Lung (tissue), 12 donors: ENCODE results near the gene NUBP2. TPM values are rescaled to one million over a fixed set of nuclear protein-coding genes. Genes with fewer than 3 reads are reported as not detected.

Experiments used
- ATAC-seq: fragments of 200-7000 bp; cut with Tn5 transposase; one replicate; pipeline ENCODE4 v1.9.1; 2020; ENCODE audit warnings: moderate number of reproducible peaks; ENCODE audit not compliant: insufficient read depth, low FRiP score
- DNase-seq, 3 donors: peaks; one replicate each; pipeline ENCODE4 v3.0.0-alpha.2; 2013 to 2017
- H3K27ac ChIP-seq, 2 donors: one replicate each; pipeline ENCODE4 v1.5.1; 2013; ENCODE audit warnings: mild to moderate bottlenecking in 2 of 2, moderate library complexity in 2 of 2, control low read depth in 1 of 2, inconsistent platforms in 1 of 2, low read depth in 1 of 2, low read length in 1 of 2
- H3K27me3 ChIP-seq, 3 donors: one replicate each; pipeline ENCODE4 v1.5.1; 2013; ENCODE audit warnings: low read length in 2 of 3; ENCODE audit not compliant: control insufficient read depth in 3 of 3, insufficient read depth in 3 of 3
- H3K36me3 ChIP-seq, 4 donors: one replicate each; pipeline ENCODE4 v1.5.1; 2013; ENCODE audit warnings: low read length in 4 of 4, mild to moderate bottlenecking in 1 of 4, moderate library complexity in 1 of 4; ENCODE audit not compliant: control insufficient read depth in 4 of 4, insufficient read depth in 4 of 4
- H3K4me1 ChIP-seq, 5 donors: one replicate each; pipeline ENCODE4 v1.5.1; 2013; ENCODE audit warnings: low read length in 5 of 5, mild to moderate bottlenecking in 2 of 5, moderate library complexity in 1 of 5; ENCODE audit not compliant: control insufficient read depth in 5 of 5, insufficient read depth in 5 of 5
- H3K4me3 ChIP-seq: one replicate; pipeline ENCODE4 v1.5.1; 2013; ENCODE audit warnings: mild to moderate bottlenecking, control low read depth, moderate library complexity
- H3K9ac ChIP-seq, 2 donors: one replicate each; pipeline ENCODE4 v1.5.1; 2013; ENCODE audit warnings: low read length in 2 of 2, control low read depth in 1 of 2; ENCODE audit not compliant: insufficient read depth in 1 of 2
- H3K9me3 ChIP-seq, 4 donors: one replicate each; pipeline ENCODE4 v1.5.1; 2013; ENCODE audit warnings: low read length in 3 of 4, mild to moderate bottlenecking in 1 of 4, moderate library complexity in 1 of 4; ENCODE audit not compliant: control insufficient read depth in 4 of 4, insufficient read depth in 3 of 4
- CTCF ChIP-seq: IDR thresholded peaks from 2 replicates; pipeline ENCODE4 v1.5.1; 2012; ENCODE audit warnings: mild to moderate bottlenecking; ENCODE audit errors: control extremely low read depth, extremely low read depth
- WGBS, 2 donors: extraction: QIAGEN DNeasy Blood & Tissue Kit; methylation state at CpG; one replicate each; pipeline ENCODE4 v1.1.7; 2013; 5-methylcytosine and 5-hydroxymethylcytosine counted together
- polyA plus RNA-seq, 2 donors: library from polyadenylated mRNA; stranded (reverse); fragments of 200-250 nt; gene quantifications; one replicate each; pipeline ENCODE4 v1.2.1, GENCODE V29; 2013
- total RNA-seq, 2 donors: library from RNA; depleted of rRNA in 1 of 2; stranded (reverse); fragments of >200 nt in 1 of 2; gene quantifications; one replicate each; pipeline ENCODE4 v1.2.1, GENCODE V29; 2014 to 2021
- donor health status: control.
- donor health status: control.
- donor health status: Bipolar disorder and iron deficiency.
- donor health status: healthy.
- donor health status: DM: yes; HTN: yes; CAD: no.

NUBP2 gene
- total and polyA plus RNA-seq, 4 donors, result 38.9 to 70.2 (median 65.6) TPM

GRCh38 chr16:1775846-1776671, 6.7 kb upstream of the NUBP2 start:
- no peak for ATAC-seq
- no peak for TF ChIP-seq CTCF
- DNase-seq, result no peak
- peaks cover 0 to 23% (median under 1%) of the 10 kb centered on the region in 5 donors for H3K4me1 ChIP-seq
- no peak overlapping the region for H3K4me3 ChIP-seq
- H3K9me3 ChIP-seq, result no peaks in the 10 kb centered on the region
- no peaks in the 10 kb centered on the region for H3K27me3 ChIP-seq
- H3K9ac ChIP-seq, result no peak overlapping the region
- WGBS, 2 donors, result 84% methylated on average over 26 to 28 of the region's 28 CpGs
- H3K36me3 ChIP-seq, result peaks cover 4 to 41% (median 14%) of the 10 kb centered on the region in 4 donors
- H3K27ac ChIP-seq, result no peak overlapping the region

- ATAC-seq (no peak), DNase-seq (no peak)
- TF ChIP-seq CTCF, result no peak
- no peak overlapping the region for H3K27ac ChIP-seq
- WGBS, 2 donors, result 90 to 93% methylated on average over 13 of the region's 13 CpGs
- peaks cover 4 to 41% (median 14%) of the 10 kb centered on the region in 4 donors for H3K36me3 ChIP-seq
- no peaks in the 10 kb centered on the region for H3K9me3 ChIP-seq
- no peak overlapping the region for H3K9ac ChIP-seq
- no peaks in the 10 kb centered on the region for H3K27me3 ChIP-seq
- H3K4me1 ChIP-seq, result peaks cover 0 to 28% (median 3%) of the 10 kb centered on the region in 5 donors
- no peak overlapping the region for H3K4me3 ChIP-seq
These were observed 6.1 kb upstream of the NUBP2 start for GRCh38 chr16:1776672-1776955.

- H3K36me3 ChIP-seq, result peaks cover 4 to 41% (median 14%) of the 10 kb centered on the region in 4 donors
- no peak overlapping the region for H3K4me3 ChIP-seq
- H3K27me3 ChIP-seq, result no peaks in the 10 kb centered on the region
- WGBS, 2 donors, result 90 to 91% methylated on average over 22 of the region's 22 CpGs
- DNase-seq, result no peak
- no peak for ATAC-seq
- H3K9ac ChIP-seq, result no peak overlapping the region
- no peak for TF ChIP-seq CTCF
- H3K4me1 ChIP-seq, result peaks cover 0 to 27% (median 3%) of the 10 kb centered on the region in 5 donors
- H3K27ac ChIP-seq, result no peak overlapping the region
- no peaks in the 10 kb centered on the region for H3K9me3 ChIP-seq
These were observed 5.8 kb upstream of the NUBP2 start for GRCh38 chr16:1776991-1777374.
